Heart right ventricle (tissue), 16 donors: Measurements from ENCODE around the gene KAT6B. TPM values are rescaled to one million over a fixed set of nuclear protein-coding genes. Genes with fewer than 3 reads are reported as not detected.

Experiments
- ATAC-seq, 8 donors: fragments of 200-7000 bp; cut with Tn5 transposase; one replicate each; pipeline ENCODE4 v1.9.1; 2020; ENCODE audit warnings: mild to moderate bottlenecking in 8 of 8, moderate library complexity in 8 of 8, moderate number of reproducible peaks in 1 of 8
- DNase-seq, 2 donors: peaks; one replicate each; pipeline ENCODE4 v3.0.0-alpha.2; 2020
- H3K27ac ChIP-seq, 10 donors: fragments of 200-600 bp; sonication (generic) in 2 of 10; one replicate each; pipeline versions ENCODE4 v1.5.0 to v1.8.0; 2020 to 2022; ENCODE audit warnings: mild to moderate bottlenecking in 3 of 10
- H3K27me3 ChIP-seq, 7 donors: fragments of 200-600 bp; one replicate each; pipeline ENCODE4 v1.8.0; 2021 to 2022; ENCODE audit warnings: mild to moderate bottlenecking in 2 of 7
- H3K36me3 ChIP-seq, 9 donors: fragments of 200-600 bp; sonication (generic) in 1 of 9; one replicate each; pipeline versions ENCODE4 v1.5.0 to v1.8.0; 2020 to 2022; ENCODE audit warnings: mild to moderate bottlenecking in 2 of 9
- H3K4me1 ChIP-seq, 9 donors: fragments of 200-600 bp; sonication (generic) in 1 of 9; one replicate each; pipeline versions ENCODE4 v1.5.0 to v1.8.0; 2020 to 2022; ENCODE audit warnings: mild to moderate bottlenecking in 4 of 9
- H3K4me3 ChIP-seq, 10 donors: fragments of 200-600 bp; sonication (generic) in 2 of 10; one replicate each; pipeline versions ENCODE4 v1.5.0 to v1.8.0; 2020 to 2022; ENCODE audit warnings: mild to moderate bottlenecking in 7 of 10, moderate library complexity in 2 of 10
- H3K9me3 ChIP-seq, 11 donors: fragments of 200-600 bp in 10 of 11; sonication (generic) in 2 of 11; one replicate each; pipeline versions ENCODE4 v1.5.0 to v1.8.0; 2013 to 2022; ENCODE audit warnings: mild to moderate bottlenecking in 2 of 11, control low read depth in 1 of 11, moderate library complexity in 1 of 11
- CTCF ChIP-seq, 9 donors: fragments of 200-600 bp; sonication (generic) in 2 of 9; IDR thresholded peaks; one replicate each; pipeline versions ENCODE4 v1.5.0 to v1.8.0; 2021 to 2022; ENCODE audit warnings: antibody characterized with exemption in 9 of 9, mild to moderate bottlenecking in 5 of 9, moderate library complexity in 1 of 9
- WGBS, 2 donors: extraction: QIAGEN DNeasy Blood & Tissue Kit; methylation state at CpG; one replicate each; pipeline ENCODE4 v1.1.7; 2013; ENCODE audit warnings: inconsistent platforms in 1 of 2; 5-methylcytosine and 5-hydroxymethylcytosine counted together
- intact Hi-C, 10 donors: fragments of 100-400 bp; cut with DNase I; formaldehyde crosslinking; loops; one replicate each; pipeline versions ENCODE4 v1.11.1 to v1.14.2; 2022
- polyA plus RNA-seq, 2 donors: library from polyadenylated mRNA; stranded (reverse); fragments of 200-250 nt; gene quantifications; one replicate each; pipeline ENCODE4 v1.2.3, GENCODE V29; 2013
- total RNA-seq, 10 donors: library from RNA; stranded (reverse); fragmentation: NEBNext Ultra II Directional in 3 of 10; extraction: Animal tissue kit (Norgen Biotek cat#: 25700) in 3 of 10; gene quantifications; one replicate each; pipeline versions ENCODE4 v1.2.1 to v1.2.4, GENCODE V29; 2021 to 2023
- donor health status: Arrhythmogenic right ventricular cardiomyopathy.
- donor health status: ischemic (EF 13 %, LVEDD 7.1; RV severe dilation, severe dysfunction).
- donor health status: healthy with polysubstance abuse.
- donor health status: DM: no; HTN: yes; CAD: no.
- donor health status: DM: no; HTN: no; CAD: no.
- donor health status: ischemic (EF 25% LVEDD 6.9; RV normal size, moderate dysfunction).
- donor health status: ischemic (EF 25% LVEDD 5.7; RV mildly dilated, moderate dysfunction).
- donor health status: healthy.
- donor health status: DM: yes; HTN: yes; CAD: no.
- donor health status: Ischemic cardiomyopathy.
- donor health status: ischemic (EF 35%, LVEDD 5.7; RV mildly dilated, moderate dysfunction).
- donor health status: nonischemic (EF 11% LVEDD 7.7; RV severe dilation, severe dysfunction).
- donor health status: DM: yes; HTN: yes; CAD: no.
- donor health status: PGD.
- donor health status: ischemic (EF 29% LVEDD 5.4; RV normal size, mild dysfunction).
- donor health status: nonischemic (EF 23%, LVEDD 6.1; RV moderate dilation, normal function).

The KAT6B gene
- total and polyA plus RNA-seq, 12 donors: 3.4 to 58.4 (median 46.5) TPM

GRCh38 chr10:75068523-75068922 is 242.1 kb downstream of the KAT6B start:
- intact Hi-C loops: no loop called here
- no peak for ATAC-seq
- H3K36me3 ChIP-seq: no peaks in the 10 kb centered on the region
- no peaks in the 10 kb centered on the region for H3K9me3 ChIP-seq
- TF ChIP-seq CTCF (IDR thresholded peaks at IDR 0.05): no peak
- H3K4me3 ChIP-seq: no peak overlapping the region
- no peaks in the 10 kb centered on the region for H3K27me3 ChIP-seq
- DNase-seq: no peak
- H3K4me1 ChIP-seq: peaks cover 7 to 26% (median 14%) of the 10 kb centered on the region in 9 donors
- H3K27ac ChIP-seq: no peak overlapping the region
- 75 to 87% methylated on average over 6 of the region's 6 CpGs for WGBS, 2 donors

- Histone ChIP-seq H3K36me3 (no peaks in the 10 kb centered on the region), H3K4me3 (no peak overlapping the region), H3K9me3 (no peaks in the 10 kb centered on the region), H3K27me3 (no peaks in the 10 kb centered on the region), H3K4me1 (peaks cover 3 to 21% (median 14%) of the 10 kb centered on the region in 9 donors), H3K27ac (peak overlapping the region; percentile 55 to 88 (median 76))
- peak; percentile 50 to 90 (median 71) for ATAC-seq
- WGBS, 2 donors: 61 to 65% methylated on average over 11 of the region's 11 CpGs
- DNase-seq: peak; percentile 29 to 42
- no peak for TF ChIP-seq CTCF (IDR thresholded peaks at IDR 0.05)
- intact Hi-C loops: no loop called here
Observed at GRCh38 chr10:75070476-75070875, 244.1 kb downstream of the KAT6B start.

- H3K4me3 ChIP-seq: no peak overlapping the region
- peak overlapping the region; percentile 55 to 88 (median 76) for H3K27ac ChIP-seq
Observed at GRCh38 chr10:75070961-75071428, 244.6 kb downstream of the KAT6B start.

GRCh38 chr10:75071756-75072155 is 245.4 kb downstream of the KAT6B start:
- ATAC-seq (no peak), DNase-seq (no peak)
- Histone ChIP-seq H3K27me3 (no peaks in the 10 kb centered on the region), H3K9me3 (no peaks in the 10 kb centered on the region), H3K4me3 (no peak overlapping the region), H3K36me3 (no peaks in the 10 kb centered on the region), H3K4me1 (peaks cover 3 to 21% (median 14%) of the 10 kb centered on the region in 9 donors), H3K27ac (peak overlapping the region in 2 of 10 donors; percentile 85 to 88)
- 93 to 94% methylated on average over 14 of the region's 14 CpGs for WGBS, 2 donors
- intact Hi-C loops: no loop called here
- no peak for TF ChIP-seq CTCF (IDR thresholded peaks at IDR 0.05)

More at GRCh38 chr10:75070961-75071428, 244.6 kb downstream of the KAT6B start:
- TF ChIP-seq CTCF (IDR thresholded peaks at IDR 0.05): no peak
- Histone ChIP-seq H3K36me3 (no peaks in the 10 kb centered on the region), H3K27me3 (no peaks in the 10 kb centered on the region), H3K9me3 (no peaks in the 10 kb centered on the region), H3K4me1 (peaks cover 3 to 21% (median 14%) of the 10 kb centered on the region in 9 donors)
- intact Hi-C loops: no loop called here
- DNase-seq: peak in 1 of 2 donors; percentile 11
- ATAC-seq: peak in 7 of 8 donors; percentile 40 to 78 (median 59)
- WGBS, 2 donors: 46 to 47% methylated on average over 7 of the region's 7 CpGs
